Measurements from ENCODE around the gene PTGDS. TPM values are rescaled to one million over a fixed set of nuclear protein-coding genes. Genes with fewer than 3 reads are reported as not detected.

The PTGDS gene
- total RNA-seq, 1 experiment from 2014 or later: 3.6 TPM

DNA sequence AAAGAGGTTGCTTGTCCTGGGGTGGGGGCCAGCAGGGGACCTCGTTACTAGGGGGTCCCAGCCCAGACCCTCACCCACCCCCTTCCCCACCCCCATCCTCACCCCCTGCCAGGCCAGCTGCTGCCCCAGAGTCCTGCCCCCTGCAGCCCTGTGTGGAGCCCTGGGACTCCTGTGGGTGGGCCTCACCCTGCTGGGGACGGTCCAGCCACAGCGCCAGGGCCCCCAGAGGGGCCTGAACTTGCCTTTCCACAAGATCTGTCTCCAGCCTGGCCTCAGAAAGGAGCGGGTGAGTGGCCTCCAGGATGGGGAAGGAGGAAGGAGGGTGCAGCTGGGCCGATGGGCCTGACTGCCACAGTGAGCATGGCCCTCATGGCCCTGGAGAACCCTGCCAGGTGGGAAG, 7.5 kb upstream of the PTGDS start:
- DNase-seq: no peak
- Histone ChIP-seq H3K9ac (ENCODE audit: extremely low read depth, insufficient read length, low read length) (no peak overlapping the region), H2BK20ac (ENCODE audit: low read depth, low read length, poor library complexity, severe bottlenecking) (no peak overlapping the region), H3K18ac (ENCODE audit: insufficient read length, low read depth, low read length) (no peak overlapping the region), H4K20me1 (ENCODE audit: control insufficient read depth, insufficient read depth, insufficient read length) (no peaks in the 10 kb centered on the region), H3K56ac (ENCODE audit: insufficient read length, low read depth, low read length) (no peak overlapping the region), H3K23ac (ENCODE audit: insufficient read length, low read depth, low read length) (no peak overlapping the region), H4K91ac (ENCODE audit: insufficient read length, low read depth, low read length) (no peak overlapping the region), H3K23me2 (ENCODE audit: insufficient read length, low read depth, low read length, poor library complexity, severe bottlenecking) (no peaks in the 10 kb centered on the region), H3K4ac (ENCODE audit: low read depth, low read length) (no peak overlapping the region), H3K4me2 (ENCODE audit: insufficient read depth, insufficient read length, low read length) (no peak overlapping the region), H2BK12ac (ENCODE audit: insufficient read length, low read depth, low read length) (no peak overlapping the region), H2AFZ (ENCODE audit: low read length) (no peak overlapping the region), H4K8ac (replicated peaks; ENCODE audit: insufficient read length, low read depth, low read length) (no peak overlapping the region), H3K4me1 (ENCODE audit: insufficient read depth, low read length) (peaks cover 2% of the 10 kb centered on the region; the same call in 1 of the 2 replicates), H2AK5ac (ENCODE audit: insufficient read length, low read length) (no peak overlapping the region), H3K14ac (ENCODE audit: insufficient read depth, low read length) (no peak overlapping the region), H3K27me3 (ENCODE audit: insufficient read depth, low read length) (no peaks in the 10 kb centered on the region), H3K9me3 (ENCODE audit: control insufficient read depth, low read depth, low read length) (no peaks in the 10 kb centered on the region), H3K79me1 (ENCODE audit: insufficient read depth, low read depth, low read length, poor library complexity, severe bottlenecking) (no peaks in the 10 kb centered on the region), H2BK15ac (ENCODE audit: low read depth, low read length) (no peak overlapping the region), H3K79me2 (ENCODE audit: insufficient read depth, low read length) (no peaks in the 10 kb centered on the region), H2BK5ac (ENCODE audit: insufficient read length, low read length) (no peak overlapping the region), H3T11ph (ENCODE audit: low read length) (no peak overlapping the region), H4K5ac (ENCODE audit: insufficient read length, low read depth, low read length) (no peak overlapping the region), H2BK120ac (ENCODE audit: low read depth, low read length, poor library complexity, severe bottlenecking) (no peak overlapping the region), H3K27ac (ENCODE audit: insufficient read length, low read depth, low read length) (no peak overlapping the region)
- H3K36me3 Mint-ChIP-seq (ENCODE audit: insufficient read depth in 1 of 3, low read depth in 3 of 3): no peaks in the 10 kb centered on the region
- WGBS (ENCODE audit: extremely low coverage, insufficient read length, low lambda C conversion rate): no CpG with 5 or more reads among the region's 5 CpGs
- H3K27ac Mint-ChIP-seq: no peak overlapping the region
- H3K9me3 Mint-ChIP-seq: no peaks in the 10 kb centered on the region
- peaks cover 7 to 10% of the 10 kb centered on the region in 2 experiments for H3K4me1 Mint-ChIP-seq
- peaks cover 14% of the 10 kb centered on the region for H3K27me3 Mint-ChIP-seq (ENCODE audit: low read depth)
- no peak overlapping the region for H3K4me3 Mint-ChIP-seq
- TF ChIP-seq CTCF (conservative IDR thresholded peaks at IDR 0.05): no peak
